GM23338 (cell line): ENCODE data around the gene GDPD1. TPM values are rescaled to one million over a fixed set of nuclear protein-coding genes. Genes with fewer than 3 reads are reported as not detected.

Source experiments
- ATAC-seq: fragments of 200-7000 bp; cut with Tn5 transposase; 3 replicates; pipeline ENCODE4 v1.9.1; 2020
- DNase-seq: peaks from one replicate; pipeline ENCODE4 v3.0.0-alpha.2; 2015; ENCODE audit warnings: low spot score
- H2AFZ ChIP-seq: fragments of 200-600 bp; sonication (generic); 2 replicates; pipeline ENCODE4 v1.8.0; 2016; ENCODE audit warnings: antibody characterized with exemption, mild to moderate bottlenecking, moderate library complexity
- H3F3A ChIP-seq: fragments of 200-600 bp; sonication (generic); replicated peaks from 2 replicates; pipeline ENCODE4 v1.8.0; 2017; ENCODE audit warnings: antibody characterized with exemption, mixed run types, low read depth
- H3K27ac ChIP-seq: fragments of 200-600 bp; sonication (generic); 2 replicates; pipeline ENCODE4 v1.6.1; 2016; ENCODE audit warnings: low read depth
- H3K27me3 ChIP-seq: fragments of 200-600 bp; sonication (generic); 2 replicates; pipeline ENCODE4 v1.8.0; 2016; ENCODE audit warnings: mild to moderate bottlenecking, mixed run types, moderate library complexity; ENCODE audit not compliant: insufficient read depth
- H3K36me3 ChIP-seq: fragments of 200-600 bp; sonication (generic); 2 replicates; pipeline ENCODE4 v1.8.0; 2016; ENCODE audit warnings: mild to moderate bottlenecking; ENCODE audit not compliant: insufficient read depth
- H3K4me1 ChIP-seq: fragments of 200-600 bp; sonication (generic); 2 replicates; pipeline ENCODE4 v1.8.0; 2016; ENCODE audit warnings: mild to moderate bottlenecking, moderate library complexity; ENCODE audit not compliant: insufficient read depth
- H3K4me2 ChIP-seq: fragments of 200-600 bp; sonication (generic); 2 replicates; pipeline ENCODE4 v1.7.1; 2017; ENCODE audit warnings: mixed run types
- H3K4me3 ChIP-seq: fragments of 200-600 bp; sonication (generic); 2 replicates; pipeline ENCODE4 v1.6.1; 2016; ENCODE audit warnings: mixed run types
- H3K79me2 ChIP-seq: fragments of 200-600 bp; sonication (generic); replicated peaks from 2 replicates; pipeline ENCODE4 v1.8.0; 2017; ENCODE audit warnings: mild to moderate bottlenecking; ENCODE audit not compliant: insufficient read depth
- H3K9me2 ChIP-seq: fragments of 200-600 bp; sonication (generic); 2 replicates; pipeline ENCODE4 v1.8.0; 2017; ENCODE audit not compliant: insufficient read depth
- H4K20me1 ChIP-seq: fragments of 200-600 bp; sonication (generic); replicated peaks from 2 replicates; pipeline ENCODE4 v1.8.0; 2017; ENCODE audit warnings: mild to moderate bottlenecking; ENCODE audit not compliant: insufficient read depth
- H3K27ac Mint-ChIP-seq: 2 replicates; pipeline ENCODE4 v1.8.0; 2020; ENCODE audit warnings: inconsistent platforms, mild to moderate bottlenecking, moderate library complexity, mixed read lengths
- H3K27me3 Mint-ChIP-seq: 3 replicates; pipeline ENCODE4 v1.8.0; 2022; ENCODE audit warnings: low read depth, mild to moderate bottlenecking, moderate library complexity, mixed read lengths, inconsistent platforms; ENCODE audit not compliant: insufficient read depth, poor library complexity
- H3K36me3 Mint-ChIP-seq: 3 replicates; pipeline ENCODE4 v1.8.0; 2021; ENCODE audit warnings: low read depth, mild to moderate bottlenecking, inconsistent platforms, moderate library complexity, mixed read lengths
- H3K4me1 Mint-ChIP-seq: 3 replicates; pipeline ENCODE4 v1.8.0; 2020; ENCODE audit warnings: mild to moderate bottlenecking, inconsistent platforms, mixed read lengths
- H3K4me3 Mint-ChIP-seq: 3 replicates; pipeline ENCODE4 v1.8.0; 2021; ENCODE audit warnings: moderate library complexity, mild to moderate bottlenecking, inconsistent platforms, mixed read lengths
- H3K9me3 Mint-ChIP-seq: 3 replicates; pipeline ENCODE4 v1.8.0; 2020; ENCODE audit warnings: moderate library complexity, mild to moderate bottlenecking, inconsistent platforms, mixed read lengths
- CREB1 ChIP-seq: fragments of 250-450 bp; sonication (Bioruptor Pico); IDR thresholded peaks from 2 replicates; pipeline ENCODE4 v1.5.0; 2020; ENCODE audit warnings: low read depth, mild to moderate bottlenecking, moderate library complexity
- EZH2 ChIP-seq: fragments of 200-600 bp; sonication (generic); IDR thresholded peaks from one replicate; pipeline ENCODE4 v1.8.0; 2017; ENCODE audit warnings: antibody characterized with exemption, mild to moderate bottlenecking, low read depth; ENCODE audit not compliant: unreplicated experiment
- EZH2phosphoT487 ChIP-seq: fragments of 200-600 bp; sonication (generic); IDR thresholded peaks from one replicate; pipeline ENCODE4 v1.8.1; 2018; ENCODE audit warnings: antibody characterized with exemption; ENCODE audit not compliant: unreplicated experiment
- JUNB ChIP-seq: IDR thresholded peaks from one replicate; pipeline ENCODE4 v1.6.1; 2016; ENCODE audit warnings: antibody characterized with exemption; ENCODE audit not compliant: unreplicated experiment
- NANOG ChIP-seq: IDR thresholded peaks from 2 replicates; pipeline ENCODE4 v1.6.1; 2016; ENCODE audit warnings: antibody characterized with exemption, borderline replicate concordance
- POLR2AphosphoS5 ChIP-seq: IDR thresholded peaks from 2 replicates; pipeline ENCODE4 v1.6.1; 2016; ENCODE audit warnings: antibody characterized with exemption, low read depth
- STAT1 ChIP-seq: IDR thresholded peaks from one replicate; pipeline ENCODE4 v1.6.1; 2016; ENCODE audit warnings: antibody characterized with exemption; ENCODE audit not compliant: unreplicated experiment
- ZNF114 ChIP-seq: fragments of 250-450 bp; sonication (Bioruptor Pico); IDR thresholded peaks from 2 replicates; pipeline ENCODE4 v1.5.0; 2020; ENCODE audit warnings: mild to moderate bottlenecking, moderate library complexity
- ZNF331 ChIP-seq: fragments of 250-450 bp; sonication (Bioruptor Pico); IDR thresholded peaks from 2 replicates; pipeline ENCODE4 v1.5.0; 2020; ENCODE audit warnings: low read depth, mild to moderate bottlenecking, moderate library complexity
- polyA plus RNA-seq: library from polyadenylated mRNA; unstranded; fragments of >200 nt; fragmentation: Nextera tagmentation; extraction: Ambion mirVana; gene quantifications from 2 replicates; pipeline ENCODE4 v1.2.1, GENCODE V29; 2016
- total RNA-seq: library from RNA; depleted of rRNA; stranded (reverse); fragments of >200 nt; shearing (Covaris generic); gene quantifications from 2 replicates; pipeline ENCODE4 v1.2.3, GENCODE V29; 2014
- TF ChIP-seq, protein P1 (sequence below): IDR thresholded peaks from 2 replicates; pipeline ENCODE4 v1.6.1; 2016; ENCODE audit warnings: antibody characterized with exemption
- TF ChIP-seq, protein P2 (sequence below): fragments of 250-450 bp; sonication (Bioruptor Pico); IDR thresholded peaks from 2 replicates; pipeline ENCODE4 v1.5.0; 2020; ENCODE audit warnings: mild to moderate bottlenecking, moderate library complexity

GDPD1 gene
- total and polyA plus RNA-seq, 2 experiments from 2014 or later, result 6.8 to 7.8 TPM

DNA sequence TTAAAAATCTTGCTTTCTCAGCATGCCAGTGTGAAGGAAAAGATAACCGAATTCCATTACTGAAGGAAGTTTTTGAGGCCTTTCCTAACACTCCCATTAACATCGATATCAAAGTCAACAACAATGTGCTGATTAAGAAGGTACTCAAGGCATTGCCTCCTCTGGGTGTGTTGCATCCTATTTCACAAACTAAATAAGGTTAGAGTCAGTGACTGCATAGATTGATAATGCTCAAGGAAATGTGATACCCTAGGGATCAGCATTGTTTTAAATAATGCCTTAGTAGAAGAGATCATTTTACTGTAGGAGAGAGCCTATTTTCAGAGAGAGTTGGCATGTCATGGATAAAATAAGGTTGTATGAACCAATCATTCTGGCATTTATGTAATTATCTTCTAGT lies 36.8 kb downstream of the GDPD1 start:
- H3K36me3 Mint-ChIP-seq, result no peaks in the 10 kb centered on the region
- H3K9me3 Mint-ChIP-seq, result no peaks in the 10 kb centered on the region
- no peak overlapping the region for H3K27ac Mint-ChIP-seq
- ATAC-seq (no peak), DNase-seq (no peak)
- H3K4me3 ChIP-seq, result no peak overlapping the region
- H3K4me3 Mint-ChIP-seq, result no peak overlapping the region
- H3K27me3 Mint-ChIP-seq, result no peaks in the 10 kb centered on the region
- H3K4me2 ChIP-seq, result no peak overlapping the region
- H4K20me1 ChIP-seq, result no peaks in the 10 kb centered on the region
- no peaks in the 10 kb centered on the region for H3K4me1 Mint-ChIP-seq
- no peak overlapping the region for H2AFZ ChIP-seq
- no peaks in the 10 kb centered on the region for H3K27me3 ChIP-seq
- no peak overlapping the region for H3K27ac ChIP-seq
- H3F3A ChIP-seq, result no peaks in the 10 kb centered on the region
- H3K4me1 ChIP-seq, result no peaks in the 10 kb centered on the region
- no peaks in the 10 kb centered on the region for H3K36me3 ChIP-seq
- TF ChIP-seq, protein P1, sequence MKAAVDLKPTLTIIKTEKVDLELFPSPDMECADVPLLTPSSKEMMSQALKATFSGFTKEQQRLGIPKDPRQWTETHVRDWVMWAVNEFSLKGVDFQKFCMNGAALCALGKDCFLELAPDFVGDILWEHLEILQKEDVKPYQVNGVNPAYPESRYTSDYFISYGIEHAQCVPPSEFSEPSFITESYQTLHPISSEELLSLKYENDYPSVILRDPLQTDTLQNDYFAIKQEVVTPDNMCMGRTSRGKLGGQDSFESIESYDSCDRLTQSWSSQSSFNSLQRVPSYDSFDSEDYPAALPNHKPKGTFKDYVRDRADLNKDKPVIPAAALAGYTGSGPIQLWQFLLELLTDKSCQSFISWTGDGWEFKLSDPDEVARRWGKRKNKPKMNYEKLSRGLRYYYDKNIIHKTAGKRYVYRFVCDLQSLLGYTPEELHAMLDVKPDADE, result no peak
- TF ChIP-seq JUNB (no peak), ZNF114 (no peak), EZH2phosphoT487 (no peak)
- H3K9me2 ChIP-seq, result no peaks in the 10 kb centered on the region
- no peaks in the 10 kb centered on the region for H3K79me2 ChIP-seq

DNA sequence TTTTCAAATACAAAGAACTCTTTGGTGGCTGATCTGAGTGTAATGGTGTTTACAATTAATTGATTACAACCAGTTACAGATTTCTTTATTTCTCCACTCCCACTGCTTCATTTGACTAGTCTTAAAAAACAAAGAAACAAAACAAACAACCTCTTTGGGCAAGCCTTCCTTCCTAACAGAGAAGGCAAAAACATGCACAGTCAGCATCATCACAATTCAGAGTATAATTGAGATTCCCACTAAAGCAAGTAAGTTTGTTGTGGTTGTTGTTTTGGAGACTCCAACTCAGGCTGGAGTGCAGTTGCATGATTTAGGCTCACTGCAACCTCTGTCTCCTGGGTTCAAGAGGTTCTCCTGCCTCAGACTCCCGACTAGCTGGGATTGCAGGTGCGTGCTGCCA lies 40.4 kb downstream of the GDPD1 start:
- no peaks in the 10 kb centered on the region for H3K36me3 Mint-ChIP-seq
- no peaks in the 10 kb centered on the region for H3K4me1 Mint-ChIP-seq
- Histone ChIP-seq H3K4me3 (no peak overlapping the region), H3F3A (no peaks in the 10 kb centered on the region), H3K27ac (no peak overlapping the region), H3K27me3 (no peaks in the 10 kb centered on the region), H3K4me1 (no peaks in the 10 kb centered on the region), H3K9me2 (no peaks in the 10 kb centered on the region), H3K4me2 (no peak overlapping the region), H3K79me2 (no peaks in the 10 kb centered on the region), H2AFZ (no peak overlapping the region), H4K20me1 (no peaks in the 10 kb centered on the region), H3K36me3 (no peaks in the 10 kb centered on the region)
- H3K4me3 Mint-ChIP-seq, result no peak overlapping the region
- no peaks in the 10 kb centered on the region for H3K9me3 Mint-ChIP-seq
- no peak for DNase-seq
- peaks cover 3% of the 10 kb centered on the region for H3K27me3 Mint-ChIP-seq
- no peak overlapping the region for H3K27ac Mint-ChIP-seq
- no peak for ATAC-seq
- TF ChIP-seq, protein P2, sequence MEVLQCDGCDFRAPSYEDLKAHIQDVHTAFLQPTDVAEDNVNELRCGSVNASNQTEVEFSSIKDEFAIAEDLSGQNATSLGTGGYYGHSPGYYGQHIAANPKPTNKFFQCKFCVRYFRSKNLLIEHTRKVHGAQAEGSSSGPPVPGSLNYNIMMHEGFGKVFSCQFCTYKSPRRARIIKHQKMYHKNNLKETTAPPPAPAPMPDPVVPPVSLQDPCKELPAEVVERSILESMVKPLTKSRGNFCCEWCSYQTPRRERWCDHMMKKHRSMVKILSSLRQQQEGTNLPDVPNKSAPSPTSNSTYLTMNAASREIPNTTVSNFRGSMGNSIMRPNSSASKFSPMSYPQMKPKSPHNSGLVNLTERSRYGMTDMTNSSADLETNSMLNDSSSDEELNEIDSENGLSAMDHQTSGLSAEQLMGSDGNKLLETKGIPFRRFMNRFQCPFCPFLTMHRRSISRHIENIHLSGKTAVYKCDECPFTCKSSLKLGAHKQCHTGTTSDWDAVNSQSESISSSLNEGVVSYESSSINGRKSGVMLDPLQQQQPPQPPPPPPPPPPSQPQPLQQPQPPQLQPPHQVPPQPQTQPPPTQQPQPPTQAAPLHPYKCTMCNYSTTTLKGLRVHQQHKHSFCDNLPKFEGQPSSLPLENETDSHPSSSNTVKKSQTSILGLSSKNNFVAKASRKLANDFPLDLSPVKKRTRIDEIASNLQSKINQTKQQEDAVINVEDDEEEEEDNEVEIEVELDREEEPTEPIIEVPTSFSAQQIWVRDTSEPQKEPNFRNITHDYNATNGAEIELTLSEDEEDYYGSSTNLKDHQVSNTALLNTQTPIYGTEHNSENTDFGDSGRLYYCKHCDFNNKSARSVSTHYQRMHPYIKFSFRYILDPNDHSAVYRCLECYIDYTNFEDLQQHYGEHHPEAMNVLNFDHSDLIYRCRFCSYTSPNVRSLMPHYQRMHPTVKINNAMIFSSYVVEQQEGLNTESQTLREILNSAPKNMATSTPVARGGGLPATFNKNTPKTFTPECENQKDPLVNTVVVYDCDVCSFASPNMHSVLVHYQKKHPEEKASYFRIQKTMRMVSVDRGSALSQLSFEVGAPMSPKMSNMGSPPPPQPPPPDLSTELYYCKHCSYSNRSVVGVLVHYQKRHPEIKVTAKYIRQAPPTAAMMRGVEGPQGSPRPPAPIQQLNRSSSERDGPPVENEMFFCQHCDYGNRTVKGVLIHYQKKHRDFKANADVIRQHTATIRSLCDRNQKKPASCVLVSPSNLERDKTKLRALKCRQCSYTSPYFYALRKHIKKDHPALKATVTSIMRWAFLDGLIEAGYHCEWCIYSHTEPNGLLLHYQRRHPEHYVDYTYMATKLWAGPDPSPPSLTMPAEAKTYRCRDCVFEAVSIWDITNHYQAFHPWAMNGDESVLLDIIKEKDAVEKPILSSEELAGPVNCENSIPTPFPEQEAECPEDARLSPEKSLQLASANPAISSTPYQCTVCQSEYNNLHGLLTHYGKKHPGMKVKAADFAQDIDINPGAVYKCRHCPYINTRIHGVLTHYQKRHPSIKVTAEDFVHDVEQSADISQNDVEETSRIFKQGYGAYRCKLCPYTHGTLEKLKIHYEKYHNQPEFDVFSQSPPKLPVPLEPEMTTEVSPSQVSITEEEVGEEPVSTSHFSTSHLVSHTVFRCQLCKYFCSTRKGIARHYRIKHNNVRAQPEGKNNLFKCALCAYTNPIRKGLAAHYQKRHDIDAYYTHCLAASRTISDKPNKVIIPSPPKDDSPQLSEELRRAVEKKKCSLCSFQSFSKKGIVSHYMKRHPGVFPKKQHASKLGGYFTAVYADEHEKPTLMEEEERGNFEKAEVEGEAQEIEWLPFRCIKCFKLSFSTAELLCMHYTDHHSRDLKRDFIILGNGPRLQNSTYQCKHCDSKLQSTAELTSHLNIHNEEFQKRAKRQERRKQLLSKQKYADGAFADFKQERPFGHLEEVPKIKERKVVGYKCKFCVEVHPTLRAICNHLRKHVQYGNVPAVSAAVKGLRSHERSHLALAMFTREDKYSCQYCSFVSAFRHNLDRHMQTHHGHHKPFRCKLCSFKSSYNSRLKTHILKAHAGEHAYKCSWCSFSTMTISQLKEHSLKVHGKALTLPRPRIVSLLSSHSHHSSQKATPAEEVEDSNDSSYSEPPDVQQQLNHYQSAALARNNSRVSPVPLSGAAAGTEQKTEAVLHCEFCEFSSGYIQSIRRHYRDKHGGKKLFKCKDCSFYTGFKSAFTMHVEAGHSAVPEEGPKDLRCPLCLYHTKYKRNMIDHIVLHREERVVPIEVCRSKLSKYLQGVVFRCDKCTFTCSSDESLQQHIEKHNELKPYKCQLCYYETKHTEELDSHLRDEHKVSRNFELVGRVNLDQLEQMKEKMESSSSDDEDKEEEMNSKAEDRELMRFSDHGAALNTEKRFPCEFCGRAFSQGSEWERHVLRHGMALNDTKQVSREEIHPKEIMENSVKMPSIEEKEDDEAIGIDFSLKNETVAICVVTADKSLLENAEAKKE, result no peak
- TF ChIP-seq NANOG, result no peak
- no peak for TF ChIP-seq POLR2AphosphoS5
- TF ChIP-seq ZNF114, result no peak
- no peak for TF ChIP-seq EZH2phosphoT487
- no peak for TF ChIP-seq CREB1 (CRISPR knock-in tag)
- no peak for TF ChIP-seq EZH2
- no peak for TF ChIP-seq JUNB
- TF ChIP-seq ZNF331 (CRISPR knock-in tag), result no peak
- TF ChIP-seq, protein P1, result no peak
- no peak for TF ChIP-seq STAT1
